Endothelial cell (in vitro differentiated cells): Measurements from ENCODE around the gene FSTL1. TPM values are rescaled to one million over a fixed set of nuclear protein-coding genes. Genes with fewer than 3 reads are reported as not detected.

Experiments used
- DNase-seq: peaks from one replicate; pipeline ENCODE4 v3.0.0; 2021; ENCODE audit warnings: low spot score
- H3K27ac Mint-ChIP-seq: one replicate; pipeline ENCODE4 v1.8.0; 2021; ENCODE audit warnings: mixed read lengths, inconsistent platforms; ENCODE audit not compliant: unreplicated experiment
- H3K27me3 Mint-ChIP-seq: one replicate; pipeline ENCODE4 v1.8.0; 2021; ENCODE audit warnings: mild to moderate bottlenecking, moderate library complexity, mixed read lengths, inconsistent platforms; ENCODE audit not compliant: unreplicated experiment
- H3K36me3 Mint-ChIP-seq: one replicate; pipeline ENCODE4 v1.8.0; 2021; ENCODE audit warnings: mild to moderate bottlenecking, low read depth, mixed read lengths, inconsistent platforms; ENCODE audit not compliant: unreplicated experiment
- H3K4me1 Mint-ChIP-seq: one replicate; pipeline ENCODE4 v1.8.0; 2021; ENCODE audit warnings: mild to moderate bottlenecking, mixed read lengths, inconsistent platforms; ENCODE audit not compliant: unreplicated experiment
- H3K4me3 Mint-ChIP-seq: one replicate; pipeline ENCODE4 v1.8.0; 2021; ENCODE audit warnings: mild to moderate bottlenecking, mixed read lengths, inconsistent platforms; ENCODE audit not compliant: unreplicated experiment
- H3K9me3 Mint-ChIP-seq: one replicate; pipeline ENCODE4 v1.8.0; 2021; ENCODE audit warnings: mixed read lengths, inconsistent platforms; ENCODE audit not compliant: unreplicated experiment
- total RNA-seq: library from RNA; stranded (reverse); fragmentation: NEBNext Ultra II Directional; extraction: Animal tissue kit (Norgen Biotek cat#: 25700); gene quantifications from one replicate; pipeline ENCODE4 v1.2.1, GENCODE V29; 2021; ENCODE audit not compliant: unreplicated experiment
- TF ChIP-seq, protein P1 (sequence below): fragments of 200-600 bp; sonication (generic); IDR thresholded peaks from one replicate; pipeline ENCODE4 v1.5.0; 2021; ENCODE audit warnings: antibody characterized with exemption; ENCODE audit not compliant: unreplicated experiment

Gene FSTL1
- total RNA-seq, 1 donor from 2014 or later: 1,211 TPM

DNA sequence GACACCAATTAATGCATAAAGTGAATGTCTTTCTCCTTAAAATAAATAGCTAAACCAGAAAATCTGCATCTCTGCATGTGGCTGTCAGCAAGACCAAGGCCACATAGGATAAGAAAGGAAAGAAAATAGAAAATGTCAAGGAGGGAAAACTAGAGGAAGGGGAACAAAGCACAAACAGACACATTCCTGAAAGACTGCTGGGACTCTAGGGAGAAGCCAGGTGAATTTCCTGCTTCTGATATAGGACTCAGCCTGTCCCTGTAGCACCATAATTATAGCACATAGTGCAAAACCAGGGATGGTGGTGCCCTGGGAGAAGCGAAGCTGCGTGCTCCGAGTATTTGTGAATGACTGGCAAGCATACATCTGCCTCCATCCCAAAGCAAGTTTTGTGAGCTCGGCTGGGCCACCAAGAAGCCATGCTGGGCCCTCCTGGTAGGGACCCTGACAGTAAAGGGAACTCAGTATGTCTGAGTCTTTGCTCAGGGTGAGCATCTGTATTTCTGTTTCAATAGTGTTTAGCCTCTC is 14.2 kb downstream of the FSTL1 start:
- TF ChIP-seq, protein P1, sequence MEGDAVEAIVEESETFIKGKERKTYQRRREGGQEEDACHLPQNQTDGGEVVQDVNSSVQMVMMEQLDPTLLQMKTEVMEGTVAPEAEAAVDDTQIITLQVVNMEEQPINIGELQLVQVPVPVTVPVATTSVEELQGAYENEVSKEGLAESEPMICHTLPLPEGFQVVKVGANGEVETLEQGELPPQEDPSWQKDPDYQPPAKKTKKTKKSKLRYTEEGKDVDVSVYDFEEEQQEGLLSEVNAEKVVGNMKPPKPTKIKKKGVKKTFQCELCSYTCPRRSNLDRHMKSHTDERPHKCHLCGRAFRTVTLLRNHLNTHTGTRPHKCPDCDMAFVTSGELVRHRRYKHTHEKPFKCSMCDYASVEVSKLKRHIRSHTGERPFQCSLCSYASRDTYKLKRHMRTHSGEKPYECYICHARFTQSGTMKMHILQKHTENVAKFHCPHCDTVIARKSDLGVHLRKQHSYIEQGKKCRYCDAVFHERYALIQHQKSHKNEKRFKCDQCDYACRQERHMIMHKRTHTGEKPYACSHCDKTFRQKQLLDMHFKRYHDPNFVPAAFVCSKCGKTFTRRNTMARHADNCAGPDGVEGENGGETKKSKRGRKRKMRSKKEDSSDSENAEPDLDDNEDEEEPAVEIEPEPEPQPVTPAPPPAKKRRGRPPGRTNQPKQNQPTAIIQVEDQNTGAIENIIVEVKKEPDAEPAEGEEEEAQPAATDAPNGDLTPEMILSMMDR: no peak
- peak overlapping the region; percentile 9 for H3K4me3 Mint-ChIP-seq
- H3K27me3 Mint-ChIP-seq: peaks cover 10% of the 10 kb centered on the region
- no peaks in the 10 kb centered on the region for H3K9me3 Mint-ChIP-seq
- H3K36me3 Mint-ChIP-seq: peaks cover 61% of the 10 kb centered on the region
- H3K4me1 Mint-ChIP-seq: peaks cover 67% of the 10 kb centered on the region
- peak overlapping the region; percentile 82 for H3K27ac Mint-ChIP-seq
- no peak for DNase-seq

GRCh38 chr3:120435621-120436020 is 15.2 kb downstream of the FSTL1 start:
- Mint-ChIP-seq H3K9me3 (no peaks in the 10 kb centered on the region), H3K27me3 (peaks cover 10% of the 10 kb centered on the region), H3K4me1 (peaks cover 61% of the 10 kb centered on the region), H3K4me3 (peak overlapping the region; percentile 4), H3K36me3 (peaks cover 55% of the 10 kb centered on the region), H3K27ac (peak overlapping the region; percentile 66)
- TF ChIP-seq, protein P1: no peak
- DNase-seq: no peak

DNA sequence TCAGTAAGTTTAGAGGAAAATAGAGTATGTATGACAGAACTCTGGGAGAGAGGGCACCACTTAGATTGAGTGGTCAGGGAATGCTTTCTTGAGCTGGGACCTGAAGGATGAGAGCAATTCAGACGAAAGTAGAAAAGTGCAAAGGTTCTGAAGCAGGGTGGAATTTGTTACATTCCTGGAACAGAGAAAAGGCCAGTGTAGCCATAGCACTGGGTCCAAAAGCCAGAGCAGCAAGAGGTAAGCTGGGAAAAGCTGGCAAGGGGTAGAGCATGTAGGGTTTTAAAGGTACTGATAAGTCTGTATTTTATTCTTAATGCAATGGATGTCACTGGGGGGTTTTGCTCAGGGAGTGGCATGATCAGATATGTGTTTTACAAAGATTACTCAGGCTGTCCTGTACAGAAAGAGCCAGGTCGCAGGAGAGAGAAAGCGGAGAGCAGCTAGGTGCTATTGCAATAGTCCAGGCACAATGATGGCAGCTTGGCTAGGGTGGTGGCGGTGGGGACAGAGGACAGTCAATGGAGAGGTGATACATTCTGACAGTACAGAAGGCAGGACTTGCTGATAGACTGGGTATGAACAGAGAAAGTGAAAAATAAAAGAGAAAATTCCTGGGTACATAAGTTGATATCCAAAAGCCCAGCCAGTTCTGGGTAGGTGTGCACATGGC is 17.0 kb downstream of the FSTL1 start:
- Mint-ChIP-seq H3K27me3 (peaks cover 11% of the 10 kb centered on the region), H3K4me1 (peaks cover 58% of the 10 kb centered on the region), H3K36me3 (peaks cover 52% of the 10 kb centered on the region), H3K4me3 (peak overlapping the region; percentile 52), H3K27ac (peak overlapping the region; percentile 53), H3K9me3 (no peaks in the 10 kb centered on the region)
- TF ChIP-seq, protein P1: no peak
- no peak for DNase-seq

DNA sequence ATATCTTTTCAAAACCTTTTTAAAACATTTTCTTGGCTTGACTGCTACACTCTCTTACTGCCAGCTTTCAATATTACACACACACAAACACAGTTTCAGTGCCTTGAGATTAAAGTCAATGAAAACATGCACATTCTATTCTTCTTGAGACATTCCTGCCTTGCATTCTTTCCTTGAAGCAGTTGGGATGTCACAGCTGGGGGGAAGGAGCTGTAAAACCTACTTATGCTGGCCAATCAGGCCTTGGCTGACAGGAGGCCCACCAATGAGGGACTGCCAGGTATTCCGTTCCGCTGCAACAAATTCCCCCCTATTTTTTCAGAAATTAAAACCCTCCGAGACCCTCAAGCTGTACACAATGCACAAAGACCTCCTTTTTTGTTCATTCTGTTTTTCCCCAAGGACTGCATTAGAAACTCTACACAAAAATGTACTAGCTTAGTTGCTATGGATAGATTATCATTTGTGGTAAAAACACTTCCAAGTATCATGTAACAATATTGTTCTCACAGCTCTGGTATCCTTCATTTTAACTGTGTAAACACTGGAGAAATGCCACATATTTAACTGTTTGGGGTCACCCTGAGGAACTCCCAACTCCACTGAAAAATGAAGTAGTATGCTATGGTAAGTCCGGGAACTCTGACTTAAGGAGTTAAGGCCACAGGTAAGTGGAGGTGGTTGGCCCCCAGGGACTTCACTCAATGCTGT is 18.5 kb downstream of the FSTL1 start:
- peaks cover 11% of the 10 kb centered on the region for H3K27me3 Mint-ChIP-seq
- DNase-seq: no peak
- TF ChIP-seq, protein P1: no peak
- peak overlapping the region; percentile 62 for H3K27ac Mint-ChIP-seq
- peaks cover 53% of the 10 kb centered on the region for H3K36me3 Mint-ChIP-seq
- H3K4me3 Mint-ChIP-seq: peak overlapping the region; percentile 2
- H3K4me1 Mint-ChIP-seq: peaks cover 46% of the 10 kb centered on the region
- H3K9me3 Mint-ChIP-seq: no peaks in the 10 kb centered on the region

- TF ChIP-seq, protein P1: no peak
- H3K4me3 Mint-ChIP-seq: no peak overlapping the region
- H3K4me1 Mint-ChIP-seq: peaks cover 26% of the 10 kb centered on the region
- H3K36me3 Mint-ChIP-seq: peaks cover 47% of the 10 kb centered on the region
- peak overlapping the region; percentile 14 for H3K27ac Mint-ChIP-seq
- no peaks in the 10 kb centered on the region for H3K9me3 Mint-ChIP-seq
- no peak for DNase-seq
- H3K27me3 Mint-ChIP-seq: peaks cover 4% of the 10 kb centered on the region
Measured at GRCh38 chr3:120429921-120430361, 20.9 kb downstream of the FSTL1 start.
